Neural progenitor cell (in vitro differentiated cells): Measurements from ENCODE around the gene SIT1.
"Not testable (repeated sequence)": the region's sequence is repeated elsewhere in the genome, so short reads cannot be mapped to it uniquely, and the experiment has no call there.

Experiments
- EZH2phosphoT487 ChIP-seq: fragments of 200-600 bp; sonication (generic); IDR thresholded peaks from 2 replicates; pipeline ENCODE4 v1.6.1; 2017; ENCODE audit warnings: antibody characterized with exemption
- TF ChIP-seq, protein P1 (sequence below): fragments of 200-600 bp; sonication (generic); IDR thresholded peaks from 2 replicates; pipeline ENCODE4 v1.5.1; 2017; ENCODE audit warnings: antibody characterized with exemption, mild to moderate bottlenecking

GRCh38 chr9:35639225-35639624 lies 11.5 kb downstream of the SIT1 start:
- TF ChIP-seq, protein P1, sequence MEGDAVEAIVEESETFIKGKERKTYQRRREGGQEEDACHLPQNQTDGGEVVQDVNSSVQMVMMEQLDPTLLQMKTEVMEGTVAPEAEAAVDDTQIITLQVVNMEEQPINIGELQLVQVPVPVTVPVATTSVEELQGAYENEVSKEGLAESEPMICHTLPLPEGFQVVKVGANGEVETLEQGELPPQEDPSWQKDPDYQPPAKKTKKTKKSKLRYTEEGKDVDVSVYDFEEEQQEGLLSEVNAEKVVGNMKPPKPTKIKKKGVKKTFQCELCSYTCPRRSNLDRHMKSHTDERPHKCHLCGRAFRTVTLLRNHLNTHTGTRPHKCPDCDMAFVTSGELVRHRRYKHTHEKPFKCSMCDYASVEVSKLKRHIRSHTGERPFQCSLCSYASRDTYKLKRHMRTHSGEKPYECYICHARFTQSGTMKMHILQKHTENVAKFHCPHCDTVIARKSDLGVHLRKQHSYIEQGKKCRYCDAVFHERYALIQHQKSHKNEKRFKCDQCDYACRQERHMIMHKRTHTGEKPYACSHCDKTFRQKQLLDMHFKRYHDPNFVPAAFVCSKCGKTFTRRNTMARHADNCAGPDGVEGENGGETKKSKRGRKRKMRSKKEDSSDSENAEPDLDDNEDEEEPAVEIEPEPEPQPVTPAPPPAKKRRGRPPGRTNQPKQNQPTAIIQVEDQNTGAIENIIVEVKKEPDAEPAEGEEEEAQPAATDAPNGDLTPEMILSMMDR, result not testable (repeated sequence)
- TF ChIP-seq EZH2phosphoT487, result not testable (repeated sequence)
